ENCODE data around the gene C3orf18. TPM values are rescaled to one million over a fixed set of nuclear protein-coding genes. Genes with fewer than 3 reads are reported as not detected.

Gene C3orf18
- total RNA-seq, 1 experiment from 2014 or later, result 10.1 TPM

DNA sequence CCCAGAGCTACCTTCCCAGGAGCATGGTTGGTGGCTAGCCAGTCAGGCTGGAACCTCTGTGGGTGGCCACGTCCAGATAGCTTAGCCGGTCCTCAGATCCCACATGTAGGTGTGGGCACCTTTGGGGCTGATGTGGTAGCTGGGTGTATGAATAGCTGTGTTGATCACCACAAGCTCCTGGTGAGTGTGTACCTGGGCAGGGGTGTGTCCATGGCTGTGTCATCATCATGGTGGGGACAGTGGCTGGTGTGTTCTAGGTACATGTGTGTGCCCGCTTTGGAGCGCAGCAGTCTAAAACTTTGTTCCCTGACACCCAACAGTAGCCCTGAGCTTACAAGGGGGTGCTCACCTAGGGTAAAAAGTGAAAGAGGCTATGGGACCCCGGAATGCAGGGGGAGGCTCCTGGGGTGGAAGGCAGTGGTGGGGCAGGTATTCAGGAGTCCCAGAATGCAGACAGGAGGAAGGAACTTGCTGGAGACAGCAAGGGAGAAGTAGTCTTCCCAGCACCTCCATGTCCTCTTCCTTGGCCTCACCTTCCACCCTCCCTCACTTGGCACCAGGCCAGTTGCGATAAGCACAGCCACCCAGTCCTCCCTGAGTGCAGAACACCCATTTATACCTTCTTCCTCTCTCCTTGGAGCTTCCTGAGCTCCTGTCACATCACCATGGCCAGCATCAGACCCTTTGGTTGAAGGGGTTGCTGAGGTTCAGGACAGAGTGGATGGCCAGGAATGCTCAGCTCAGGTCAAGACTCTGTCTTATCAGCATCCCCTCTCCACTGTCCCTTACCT, 42.8 kb upstream of the C3orf18 start:
- H3K9ac ChIP-seq (ENCODE audit: low read length), result peak overlapping the region; percentile 70
- ChIA-PET POLR2A (no interaction called here), RAD21 (ENCODE audit: low non-redundant PET in 1 of 2, low total read pairs in 2 of 2, uncharacterized antibody in 2 of 2, unreplicated experiment in 2 of 2) (interaction anchor here in 1 of 2 experiments (0.6 kb wide), 1 partner anchor 9 kb away, joined by 3 read pairs; no protein-coding TSS in a partner anchor), CTCF (interaction anchor here (1.6 to 1.8 kb wide), 2 partner anchors 9 to 41 kb away, joined by 4 to 8 read pairs; partner anchors contain the start of gene HEMK1)
- H3K79me2 ChIP-seq (ENCODE audit: insufficient read depth, low read length), result no peaks in the 10 kb centered on the region; the same call in 1 of the 2 replicates
- intact Hi-C loops (cut with micrococcal nuclease), result loop anchor here (5.0 kb wide), 1 partner anchor 263 kb away; the partner anchor contains the start of gene ZMYND10
- H3K27me3 ChIP-seq (ENCODE audit: insufficient read depth, low read length), result no peaks in the 10 kb centered on the region
- DNase-seq (ENCODE audit: low read depth, low spot score) (no peak), ATAC-seq (no peak)
- 0 out of 4 replicates have a peak, but pooled peaks cover 0 to 5% of the 10 kb centered on the region in 2 experiments for H3K36me3 ChIP-seq (ENCODE audit: control insufficient read depth in 1 of 2, insufficient read depth in 2 of 2, low read length in 2 of 2)
- peak overlapping the region; percentile 54 to 64 for H3K4me3 ChIP-seq (replicated peaks in 1 of 2; ENCODE audit: low read depth in 1 of 2, low read length in 2 of 2)
- BruUV-seq (replicated peaks), result no TSS peak
- H3K4me2 ChIP-seq (ENCODE audit: low read length), result peak overlapping the region; percentile 93
- TF ChIP-seq, protein P1, sequence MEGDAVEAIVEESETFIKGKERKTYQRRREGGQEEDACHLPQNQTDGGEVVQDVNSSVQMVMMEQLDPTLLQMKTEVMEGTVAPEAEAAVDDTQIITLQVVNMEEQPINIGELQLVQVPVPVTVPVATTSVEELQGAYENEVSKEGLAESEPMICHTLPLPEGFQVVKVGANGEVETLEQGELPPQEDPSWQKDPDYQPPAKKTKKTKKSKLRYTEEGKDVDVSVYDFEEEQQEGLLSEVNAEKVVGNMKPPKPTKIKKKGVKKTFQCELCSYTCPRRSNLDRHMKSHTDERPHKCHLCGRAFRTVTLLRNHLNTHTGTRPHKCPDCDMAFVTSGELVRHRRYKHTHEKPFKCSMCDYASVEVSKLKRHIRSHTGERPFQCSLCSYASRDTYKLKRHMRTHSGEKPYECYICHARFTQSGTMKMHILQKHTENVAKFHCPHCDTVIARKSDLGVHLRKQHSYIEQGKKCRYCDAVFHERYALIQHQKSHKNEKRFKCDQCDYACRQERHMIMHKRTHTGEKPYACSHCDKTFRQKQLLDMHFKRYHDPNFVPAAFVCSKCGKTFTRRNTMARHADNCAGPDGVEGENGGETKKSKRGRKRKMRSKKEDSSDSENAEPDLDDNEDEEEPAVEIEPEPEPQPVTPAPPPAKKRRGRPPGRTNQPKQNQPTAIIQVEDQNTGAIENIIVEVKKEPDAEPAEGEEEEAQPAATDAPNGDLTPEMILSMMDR (IDR thresholded peaks at IDR 0.05 in 2 of 3, conservative IDR thresholded peaks at IDR 0.05 in 1 of 3; ENCODE audit: borderline replicate concordance in 1 of 3, insufficient read depth in 1 of 3, low read depth in 2 of 3, low read length in 2 of 3), result no peak
- no peak for TF ChIP-seq SRF (IDR thresholded peaks at IDR 0.05; ENCODE audit: low read depth)
- TF ChIP-seq EZH2phosphoT487 (IDR thresholded peaks at IDR 0.05; ENCODE audit: borderline replicate concordance), result no peak
- TF ChIP-seq, protein P2, sequence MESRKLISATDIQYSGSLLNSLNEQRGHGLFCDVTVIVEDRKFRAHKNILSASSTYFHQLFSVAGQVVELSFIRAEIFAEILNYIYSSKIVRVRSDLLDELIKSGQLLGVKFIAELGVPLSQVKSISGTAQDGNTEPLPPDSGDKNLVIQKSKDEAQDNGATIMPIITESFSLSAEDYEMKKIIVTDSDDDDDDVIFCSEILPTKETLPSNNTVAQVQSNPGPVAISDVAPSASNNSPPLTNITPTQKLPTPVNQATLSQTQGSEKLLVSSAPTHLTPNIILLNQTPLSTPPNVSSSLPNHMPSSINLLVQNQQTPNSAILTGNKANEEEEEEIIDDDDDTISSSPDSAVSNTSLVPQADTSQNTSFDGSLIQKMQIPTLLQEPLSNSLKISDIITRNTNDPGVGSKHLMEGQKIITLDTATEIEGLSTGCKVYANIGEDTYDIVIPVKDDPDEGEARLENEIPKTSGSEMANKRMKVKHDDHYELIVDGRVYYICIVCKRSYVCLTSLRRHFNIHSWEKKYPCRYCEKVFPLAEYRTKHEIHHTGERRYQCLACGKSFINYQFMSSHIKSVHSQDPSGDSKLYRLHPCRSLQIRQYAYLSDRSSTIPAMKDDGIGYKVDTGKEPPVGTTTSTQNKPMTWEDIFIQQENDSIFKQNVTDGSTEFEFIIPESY (IDR thresholded peaks at IDR 0.05; ENCODE audit: extremely low read depth, insufficient replicate concordance, low read length), result no peak
- no peak overlapping the region for H2AFZ ChIP-seq (ENCODE audit: low read depth, low read length, poor library complexity, severe bottlenecking)
- H3K9me2 ChIP-seq (ENCODE audit: insufficient read depth), result no peaks in the 10 kb centered on the region
- H3K4me1 ChIP-seq (ENCODE audit: control insufficient read depth in 1 of 2, insufficient read depth in 2 of 2, low read length in 2 of 2), result peaks cover 9 to 26% of the 10 kb centered on the region in 2 experiments; a peak in 3 of 4 replicates
- no peak overlapping the region for H3K27ac ChIP-seq (ENCODE audit: low read depth, low read length)
- no peaks in the 10 kb centered on the region for H4K20me1 ChIP-seq (ENCODE audit: insufficient read depth)
- no peaks in the 10 kb centered on the region for H3K9me3 ChIP-seq (ENCODE audit: control insufficient read depth in 1 of 2, insufficient read depth in 1 of 2, low read depth in 1 of 2, low read length in 2 of 2)
